Measurements from ENCODE around the gene NOL7. TPM values are rescaled to one million over a fixed set of nuclear protein-coding genes. Genes with fewer than 3 reads are reported as not detected.

NOL7 gene
- total RNA-seq, 6 experiments from 2014 or later, result 12.9 to 68.2 (median 25.1) TPM

GRCh38 chr6:13590574-13591153 is 24.5 kb upstream of the NOL7 start:
- DNase-seq, result no peak
- Histone ChIP-seq H3K4me1 (peaks cover 0 to 7% (median 3%) of the 10 kb centered on the region in 4 donors), H3K4me3 (no peak overlapping the region), H3K27ac (no peak overlapping the region), H3K36me3 (peaks cover 0 to 65% (median 10%) of the 10 kb centered on the region in 4 donors), H3K9me3 (no peaks in the 10 kb centered on the region), H3K27me3 (no peaks in the 10 kb centered on the region)
- intact Hi-C loops (cut with DNase I), result no loop called here
- no peak for ATAC-seq
- no peak for TF ChIP-seq POLR2A (IDR thresholded peaks at IDR 0.05)
- no peak for TF ChIP-seq CTCF (IDR thresholded peaks at IDR 0.05)
- 83% methylated on average over 1 of the region's 1 CpG for WGBS (ENCODE audit: insufficient coverage, low coverage, low lambda C conversion rate, missing lambda C conversion rate)

- Histone ChIP-seq H3K36me3 (peaks cover 0 to 70% (median 15%) of the 10 kb centered on the region in 4 donors), H3K27ac (no peak overlapping the region), H3K9me3 (no peaks in the 10 kb centered on the region), H3K4me3 (no peak overlapping the region), H3K27me3 (no peaks in the 10 kb centered on the region), H3K4me1 (peaks cover 0 to 7% (median 3%) of the 10 kb centered on the region in 4 donors)
- ATAC-seq, result peak in 1 of 4 donors; percentile 17
- intact Hi-C loops (cut with DNase I), result no loop called here
- DNase-seq, result no peak
- TF ChIP-seq POLR2A (IDR thresholded peaks at IDR 0.05), result no peak
- TF ChIP-seq CTCF (IDR thresholded peaks at IDR 0.05), result no peak
- 96% methylated on average over 4 of the region's 21 CpGs for WGBS (ENCODE audit: insufficient coverage, low coverage, low lambda C conversion rate, missing lambda C conversion rate)
Observed at GRCh38 chr6:13591205-13591921, 23.8 kb upstream of the NOL7 start.

GRCh38 chr6:13593103-13593502 is 22.0 kb upstream of the NOL7 start:
- H3K4me3 ChIP-seq, result no peak overlapping the region
- no peaks in the 10 kb centered on the region for H3K9me3 ChIP-seq
- intact Hi-C loops (cut with DNase I), result no loop called here
- 89% methylated on average over 4 of the region's 6 CpGs for WGBS (ENCODE audit: insufficient coverage, low coverage, low lambda C conversion rate, missing lambda C conversion rate)
- no peaks in the 10 kb centered on the region for H3K27me3 ChIP-seq
- no peak overlapping the region for H3K27ac ChIP-seq
- TF ChIP-seq CTCF (IDR thresholded peaks at IDR 0.05) (no peak), POLR2A (IDR thresholded peaks at IDR 0.05) (no peak)
- peaks cover 0 to 77% (median 20%) of the 10 kb centered on the region in 4 donors for H3K36me3 ChIP-seq
- DNase-seq, result no peak
- ATAC-seq, result no peak
- H3K4me1 ChIP-seq, result no peaks in the 10 kb centered on the region

DNA sequence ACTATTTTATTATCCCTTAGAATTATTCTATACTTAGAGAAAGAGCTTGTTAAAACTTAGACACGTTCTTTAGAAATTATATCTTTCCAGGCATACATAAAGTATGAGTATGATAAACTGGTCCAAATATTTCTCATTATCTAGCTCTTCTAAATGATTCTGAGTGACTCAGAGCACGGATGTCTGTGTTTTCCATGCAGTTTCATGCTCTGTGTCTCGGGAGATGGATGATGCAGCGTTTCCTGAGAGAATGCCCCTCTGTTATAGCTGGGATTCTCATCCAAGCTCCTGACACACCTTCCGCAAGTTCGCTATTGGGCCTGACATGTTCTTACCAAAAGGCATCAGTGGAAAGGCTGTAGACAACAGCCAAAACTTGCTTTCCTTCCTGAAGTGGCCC is 21.4 kb upstream of the NOL7 start:
- H3K4me1 ChIP-seq, result no peaks in the 10 kb centered on the region
- TF ChIP-seq CTCF (IDR thresholded peaks at IDR 0.05) (no peak), POLR2A (IDR thresholded peaks at IDR 0.05) (no peak)
- ATAC-seq (no peak), DNase-seq (no peak)
- no peaks in the 10 kb centered on the region for H3K9me3 ChIP-seq
- peaks cover 0 to 84% (median 22%) of the 10 kb centered on the region in 4 donors for H3K36me3 ChIP-seq
- intact Hi-C loops (cut with DNase I), result no loop called here
- no peak overlapping the region for H3K27ac ChIP-seq
- 89% methylated on average over 6 of the region's 6 CpGs for WGBS (ENCODE audit: insufficient coverage, low coverage, low lambda C conversion rate, missing lambda C conversion rate)
- H3K27me3 ChIP-seq, result no peaks in the 10 kb centered on the region
- no peak overlapping the region for H3K4me3 ChIP-seq
